Caco-2 (cell line): ENCODE results near the gene PIGK. TPM values are rescaled to one million over a fixed set of nuclear protein-coding genes. Genes with fewer than 3 reads are reported as not detected.

Source experiments
- BruUV-seq: library from RNA; stranded (reverse); fragments of 400-500 nt; replicated peaks from 2 replicates; lab custom pipeline; 2021; lab: Mats Ljungman, UMichigan
- CTCF ChIA-PET: fragments of 300-600 bp; sonication (Branson Sonifier 250); formaldehyde crosslinking; loops from one replicate; lab custom pipeline; 2022; ENCODE audit warnings: antibody characterized with exemption; lab: Charles Lee
- POLR2A ChIA-PET: fragments of 300-600 bp; sonication (Branson Sonifier 250); formaldehyde crosslinking; loops from one replicate; lab custom pipeline; 2022; ENCODE audit warnings: antibody characterized with exemption; lab: Charles Lee
- DNase-seq, 2 experiments: peaks; one replicate each; pipeline versions ENCODE4 v3.0.0 to v3.0.0-alpha.2; 2020 to 2022
- H3K27me3 ChIP-seq: replicated peaks from 2 replicates; pipeline ENCODE4 v1.6.0; 2011; ENCODE audit warnings: low read length; ENCODE audit not compliant: control insufficient read depth, insufficient read depth
- H3K36me3 ChIP-seq: 2 replicates; pipeline ENCODE4 v1.5.1; 2011; ENCODE audit warnings: low read length; ENCODE audit not compliant: control insufficient read depth, insufficient read depth
- H3K4me1 ChIP-seq: fragments of 250-450 bp; sonication (Bioruptor Pico); 2 replicates; pipeline ENCODE4 v1.5.1; 2020; ENCODE audit warnings: mild to moderate bottlenecking
- H3K4me3 ChIP-seq: 2 replicates; pipeline ENCODE4 v1.5.1; 2011; ENCODE audit warnings: low read depth, mild to moderate bottlenecking, control low read depth, low read length
- H3K9me3 ChIP-seq: fragments of 250-450 bp; sonication (Bioruptor Pico); 2 replicates; pipeline ENCODE4 v1.5.1; 2020; ENCODE audit warnings: mild to moderate bottlenecking, moderate library complexity
- H3K27ac Mint-ChIP-seq: one replicate; pipeline ENCODE4 v1.8.0; 2022; ENCODE audit warnings: mixed read lengths; ENCODE audit not compliant: unreplicated experiment
- H3K27me3 Mint-ChIP-seq: one replicate; pipeline ENCODE4 v1.8.0; 2022; ENCODE audit warnings: mixed read lengths; ENCODE audit not compliant: insufficient read depth, unreplicated experiment
- H3K36me3 Mint-ChIP-seq: one replicate; pipeline ENCODE4 v1.8.0; 2022; ENCODE audit warnings: mild to moderate bottlenecking, mixed read lengths; ENCODE audit not compliant: insufficient read depth, unreplicated experiment
- H3K4me1 Mint-ChIP-seq: one replicate; pipeline ENCODE4 v1.8.0; 2022; ENCODE audit warnings: low read depth, mixed read lengths; ENCODE audit not compliant: unreplicated experiment
- H3K4me3 Mint-ChIP-seq: one replicate; pipeline ENCODE4 v1.8.0; 2022; ENCODE audit warnings: mild to moderate bottlenecking, moderate library complexity, mixed read lengths; ENCODE audit not compliant: unreplicated experiment
- H3K9me3 Mint-ChIP-seq: one replicate; pipeline ENCODE4 v1.8.0; 2022; ENCODE audit warnings: mixed read lengths; ENCODE audit not compliant: unreplicated experiment
- intact Hi-C: fragments of 100-400 bp; cut with micrococcal nuclease; formaldehyde crosslinking; loops from one replicate; pipeline ENCODE4 v1.10.0; 2022; ENCODE audit not compliant: unreplicated experiment
- total RNA-seq: library from RNA; stranded (reverse); gene quantifications from 2 replicates; pipeline ENCODE4 v1.2.3, GENCODE V29; 2022
- TF ChIP-seq, protein P1 (sequence below), 2 experiments: fragments of 200-600 bp in 1 of 2; IDR thresholded peaks; 1 replicate in 1 of 2; 2 replicates in 1 of 2; pipeline versions ENCODE4 v1.5.1 to v1.8.0; 2011 to 2022; ENCODE audit warnings: antibody characterized with exemption in 1 of 2, control low read depth in 1 of 2, inconsistent platforms in 1 of 2, low read depth in 1 of 2, low read length in 1 of 2, mild to moderate bottlenecking in 1 of 2, moderate library complexity in 1 of 2; ENCODE audit not compliant: insufficient read depth in 1 of 2, severe bottlenecking in 1 of 2, unreplicated experiment in 1 of 2

The PIGK gene
- total RNA-seq, 1 experiment from 2014 or later: 19.7 TPM

DNA sequence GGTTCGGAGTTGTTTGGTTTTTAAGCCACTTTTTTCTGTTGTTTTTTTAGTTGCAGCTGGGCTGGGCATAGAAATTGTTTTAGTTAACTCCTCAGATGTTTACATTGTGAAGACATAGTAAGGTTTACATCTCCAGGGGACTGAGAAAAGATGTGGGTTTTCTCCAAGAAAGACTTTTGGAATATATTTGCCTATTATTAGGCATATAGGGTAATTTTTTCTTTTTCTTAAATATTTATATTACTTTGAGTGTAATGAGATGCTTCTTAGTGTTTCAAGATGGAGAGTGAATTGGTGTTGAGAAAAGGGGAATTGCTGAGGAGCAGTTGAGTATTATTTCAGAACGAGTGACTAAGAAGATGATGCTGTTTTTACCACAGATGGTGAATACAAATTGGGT, 26.6 kb upstream of the PIGK start:
- no peaks in the 10 kb centered on the region for H3K9me3 ChIP-seq
- intact Hi-C loops: no loop called here
- Mint-ChIP-seq H3K36me3 (no peaks in the 10 kb centered on the region), H3K9me3 (no peaks in the 10 kb centered on the region), H3K4me3 (no peak overlapping the region), H3K4me1 (no peaks in the 10 kb centered on the region), H3K27me3 (peaks cover 3% of the 10 kb centered on the region), H3K27ac (no peak overlapping the region)
- no peaks in the 10 kb centered on the region for H3K4me1 ChIP-seq
- no peak overlapping the region for H3K4me3 ChIP-seq
- no peaks in the 10 kb centered on the region for H3K27me3 ChIP-seq
- H3K36me3 ChIP-seq: no peaks in the 10 kb centered on the region
- BruUV-seq: no TSS peak
- TF ChIP-seq, protein P1, sequence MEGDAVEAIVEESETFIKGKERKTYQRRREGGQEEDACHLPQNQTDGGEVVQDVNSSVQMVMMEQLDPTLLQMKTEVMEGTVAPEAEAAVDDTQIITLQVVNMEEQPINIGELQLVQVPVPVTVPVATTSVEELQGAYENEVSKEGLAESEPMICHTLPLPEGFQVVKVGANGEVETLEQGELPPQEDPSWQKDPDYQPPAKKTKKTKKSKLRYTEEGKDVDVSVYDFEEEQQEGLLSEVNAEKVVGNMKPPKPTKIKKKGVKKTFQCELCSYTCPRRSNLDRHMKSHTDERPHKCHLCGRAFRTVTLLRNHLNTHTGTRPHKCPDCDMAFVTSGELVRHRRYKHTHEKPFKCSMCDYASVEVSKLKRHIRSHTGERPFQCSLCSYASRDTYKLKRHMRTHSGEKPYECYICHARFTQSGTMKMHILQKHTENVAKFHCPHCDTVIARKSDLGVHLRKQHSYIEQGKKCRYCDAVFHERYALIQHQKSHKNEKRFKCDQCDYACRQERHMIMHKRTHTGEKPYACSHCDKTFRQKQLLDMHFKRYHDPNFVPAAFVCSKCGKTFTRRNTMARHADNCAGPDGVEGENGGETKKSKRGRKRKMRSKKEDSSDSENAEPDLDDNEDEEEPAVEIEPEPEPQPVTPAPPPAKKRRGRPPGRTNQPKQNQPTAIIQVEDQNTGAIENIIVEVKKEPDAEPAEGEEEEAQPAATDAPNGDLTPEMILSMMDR (IDR thresholded peaks at IDR 0.05; ENCODE audit: insufficient read depth in 1 of 2, low read depth in 1 of 2, low read length in 1 of 2, severe bottlenecking in 1 of 2, unreplicated experiment in 1 of 2): no peak
- CTCF ChIA-PET: no interaction called here
- POLR2A ChIA-PET: no interaction called here
- DNase-seq: no peak

DNA sequence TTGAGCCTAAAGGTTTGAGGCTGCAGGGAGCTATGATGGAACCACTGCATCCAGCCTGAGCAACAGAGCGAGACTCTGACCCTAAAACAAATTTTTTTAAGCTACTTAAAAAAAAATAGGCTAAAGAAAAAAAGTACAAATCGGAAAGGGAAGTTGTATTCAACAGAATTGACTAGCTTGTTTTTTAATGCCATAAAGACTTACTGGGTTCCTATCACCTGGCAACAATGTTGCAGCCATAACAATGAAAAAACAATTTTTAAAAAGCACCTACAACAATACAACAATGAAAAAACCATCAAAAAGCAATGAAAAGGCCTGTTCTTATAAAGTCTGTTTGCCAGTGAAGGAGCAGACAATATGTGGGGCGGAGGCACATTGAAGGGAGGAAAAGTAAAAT, 20.1 kb upstream of the PIGK start:
- H3K4me1 ChIP-seq: no peaks in the 10 kb centered on the region
- no peak overlapping the region for H3K4me3 ChIP-seq
- H3K36me3 Mint-ChIP-seq: no peaks in the 10 kb centered on the region
- TF ChIP-seq, protein P1 (IDR thresholded peaks at IDR 0.05; ENCODE audit: insufficient read depth in 1 of 2, low read depth in 1 of 2, low read length in 1 of 2, severe bottlenecking in 1 of 2, unreplicated experiment in 1 of 2): no peak
- peaks cover 11% of the 10 kb centered on the region for H3K27me3 Mint-ChIP-seq
- intact Hi-C loops: no loop called here
- no peaks in the 10 kb centered on the region for H3K27me3 ChIP-seq
- POLR2A ChIA-PET: no interaction called here
- DNase-seq: no peak
- no peak overlapping the region for H3K27ac Mint-ChIP-seq
- H3K4me1 Mint-ChIP-seq: no peaks in the 10 kb centered on the region
- CTCF ChIA-PET: no interaction called here
- no peak overlapping the region for H3K4me3 Mint-ChIP-seq
- H3K36me3 ChIP-seq: no peaks in the 10 kb centered on the region
- BruUV-seq: no TSS peak
- H3K9me3 Mint-ChIP-seq: no peaks in the 10 kb centered on the region
- H3K9me3 ChIP-seq: no peaks in the 10 kb centered on the region

DNA sequence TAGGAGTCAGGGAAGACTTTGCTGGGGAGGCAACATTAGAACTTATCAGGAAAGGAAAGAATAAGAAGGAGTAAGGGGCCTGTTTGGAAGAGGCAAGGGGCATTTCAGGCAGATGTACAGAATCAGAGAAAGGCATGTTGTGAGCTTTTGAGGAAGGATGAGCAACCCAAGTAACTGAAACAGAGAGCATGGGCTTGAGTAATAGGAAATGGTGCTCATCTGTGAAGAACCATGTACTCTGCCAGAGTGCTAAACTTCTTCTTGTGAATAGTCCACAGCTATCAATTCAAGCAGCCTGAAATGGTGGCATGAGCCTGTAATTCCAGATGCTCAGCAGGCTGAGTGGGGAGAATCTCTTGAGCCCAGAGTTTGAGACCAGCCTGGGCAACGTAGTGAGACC, 19.2 kb upstream of the PIGK start:
- CTCF ChIA-PET: no interaction called here
- H3K27ac Mint-ChIP-seq: no peak overlapping the region
- H3K4me1 ChIP-seq: no peaks in the 10 kb centered on the region
- H3K36me3 Mint-ChIP-seq: no peaks in the 10 kb centered on the region
- peaks cover 11% of the 10 kb centered on the region for H3K27me3 Mint-ChIP-seq
- intact Hi-C loops: no loop called here
- TF ChIP-seq, protein P1 (IDR thresholded peaks at IDR 0.05; ENCODE audit: insufficient read depth in 1 of 2, low read depth in 1 of 2, low read length in 1 of 2, severe bottlenecking in 1 of 2, unreplicated experiment in 1 of 2): no peak
- H3K36me3 ChIP-seq: no peaks in the 10 kb centered on the region
- no TSS peak for BruUV-seq
- no peak overlapping the region for H3K4me3 Mint-ChIP-seq
- no peak for DNase-seq
- H3K4me3 ChIP-seq: no peak overlapping the region
- no peaks in the 10 kb centered on the region for H3K4me1 Mint-ChIP-seq
- no peaks in the 10 kb centered on the region for H3K9me3 Mint-ChIP-seq
- no peaks in the 10 kb centered on the region for H3K27me3 ChIP-seq
- POLR2A ChIA-PET: no interaction called here
- H3K9me3 ChIP-seq: no peaks in the 10 kb centered on the region
